Activated CD4-positive, CD25-positive, alpha-beta regulatory T cell treated with anti-CD3 and anti-CD28 coated beads, Interleukin-2, amount 50 U/mL, for 16 hours (primary cell): ENCODE data around the gene IRGC.
A peak's percentile ranks its signal among the peaks of the same experiment; 100 is the strongest.
"Not testable (repeated sequence)": the region's sequence is repeated elsewhere in the genome, so short reads cannot be mapped to it uniquely, and the experiment has no call there.

ENCODE experiments used
- DNase-seq: peaks from one replicate; pipeline ENCODE4 v3.0.0-alpha.2; 2020; ENCODE audit warnings: low read depth, low spot score

IRGC gene

GRCh38 chr19:43715776-43716175 is at the start of gene IRGC:
Gene IRGC (plus strand): TSS chr19:43716076. CDS start chr19:43718559, 2,483 bp downstream.
- DNase-seq: no peak

GRCh38 chr19:43667126-43667875 is 48.6 kb upstream of the IRGC start:
- no peak for DNase-seq

GRCh38 chr19:43667876-43668405 is 47.9 kb upstream of the IRGC start:
- no peak for DNase-seq

- peak; percentile 86 for DNase-seq
Measured at GRCh38 chr19:43668406-43669109, 47.3 kb upstream of the IRGC start.

GRCh38 chr19:43672061-43672679 is 43.7 kb upstream of the IRGC start:
- DNase-seq: no peak

GRCh38 chr19:43673637-43674036 is 42.2 kb upstream of the IRGC start:
- DNase-seq: no peak

GRCh38 chr19:43674183-43674582 is 41.7 kb upstream of the IRGC start:
- no peak for DNase-seq

GRCh38 chr19:43674596-43674995 is 41.3 kb upstream of the IRGC start:
- DNase-seq: no peak

GRCh38 chr19:43675269-43675879 is 40.5 kb upstream of the IRGC start:
- no peak for DNase-seq

GRCh38 chr19:43675906-43676305 is 40.0 kb upstream of the IRGC start:
- DNase-seq: no peak

- no peak for DNase-seq
Measured at GRCh38 chr19:43678512-43679261, 37.2 kb upstream of the IRGC start.

GRCh38 chr19:43681821-43682220 is 34.1 kb upstream of the IRGC start:
- no peak for DNase-seq

- DNase-seq: not testable (repeated sequence)
Measured at GRCh38 chr19:43682269-43682668, 33.6 kb upstream of the IRGC start.

GRCh38 chr19:43682824-43683661 is 32.8 kb upstream of the IRGC start:
- DNase-seq: no peak

GRCh38 chr19:43683905-43684304 is 32.0 kb upstream of the IRGC start:
- no peak for DNase-seq

GRCh38 chr19:43684326-43684725 is 31.6 kb upstream of the IRGC start:
- no peak for DNase-seq

GRCh38 chr19:43687660-43687997 is 28.2 kb upstream of the IRGC start:
- no peak for DNase-seq

- no peak for DNase-seq
Measured at GRCh38 chr19:43688059-43688701, 27.7 kb upstream of the IRGC start.

- no peak for DNase-seq
Measured at GRCh38 chr19:43690444-43690843, 25.4 kb upstream of the IRGC start.

GRCh38 chr19:43690890-43691289 is 25.0 kb upstream of the IRGC start:
- no peak for DNase-seq
